Mesendoderm (in vitro differentiated cells): ENCODE data around the gene PGM2L1.

ENCODE experiments used
- DNase-seq: peaks from one replicate; pipeline ENCODE4 v3.0.0; 2013
- H2AK5ac ChIP-seq: 2 replicates; pipeline ENCODE4 v1.6.1; 2013; ENCODE audit warnings: low read length, inconsistent platforms
- H2BK120ac ChIP-seq: 2 replicates; pipeline ENCODE4 v1.6.1; 2013; ENCODE audit warnings: low read depth, mild to moderate bottlenecking, low read length, moderate library complexity, mixed read lengths
- H2BK15ac ChIP-seq: replicated peaks from 2 replicates; pipeline ENCODE4 v1.6.1; 2013; ENCODE audit warnings: low read depth, mild to moderate bottlenecking, moderate library complexity
- H2BK5ac ChIP-seq: 2 replicates; pipeline ENCODE4 v1.6.1; 2013; ENCODE audit warnings: low read length, inconsistent platforms
- H3K18ac ChIP-seq: 2 replicates; pipeline ENCODE4 v1.6.1; 2013; ENCODE audit warnings: mild to moderate bottlenecking, low read length, mixed read lengths
- H3K23ac ChIP-seq: one replicate; pipeline ENCODE4 v1.6.1; 2013; ENCODE audit warnings: low read length
- H3K27ac ChIP-seq: 2 replicates; pipeline ENCODE4 v1.5.1; 2013; ENCODE audit warnings: low read depth, mild to moderate bottlenecking, inconsistent platforms, low read length, moderate library complexity
- H3K27me3 ChIP-seq: 2 replicates; pipeline ENCODE4 v1.6.1; 2013; ENCODE audit warnings: low read length, control low read depth, mild to moderate bottlenecking, inconsistent platforms; ENCODE audit not compliant: insufficient read depth, poor library complexity
- H3K36me3 ChIP-seq: 2 replicates; pipeline ENCODE4 v1.6.1; 2013; ENCODE audit warnings: low read length, inconsistent platforms; ENCODE audit not compliant: control insufficient read depth, insufficient read depth
- H3K4ac ChIP-seq: one replicate; pipeline ENCODE4 v1.6.1; 2013; ENCODE audit warnings: low read depth, mild to moderate bottlenecking, low read length, moderate library complexity
- H3K4me1 ChIP-seq: 2 replicates; pipeline ENCODE4 v1.6.1; 2013; ENCODE audit warnings: low read depth, low read length, inconsistent platforms; ENCODE audit not compliant: control insufficient read depth
- H3K4me2 ChIP-seq: 2 replicates; pipeline ENCODE4 v1.6.1; 2013; ENCODE audit warnings: low read length
- H3K4me3 ChIP-seq: 2 replicates; pipeline ENCODE4 v1.5.1; 2013; ENCODE audit warnings: mild to moderate bottlenecking, low read length
- H3K56ac ChIP-seq: one replicate; pipeline ENCODE4 v1.6.1; 2013; ENCODE audit warnings: low read length
- H3K79me1 ChIP-seq: 2 replicates; pipeline ENCODE4 v1.6.1; 2013; ENCODE audit warnings: low read length, inconsistent platforms
- H3K79me2 ChIP-seq: 2 replicates; pipeline ENCODE4 v1.6.1; 2013; ENCODE audit warnings: mild to moderate bottlenecking, low read length; ENCODE audit not compliant: control insufficient read depth, insufficient read depth
- H3K9ac ChIP-seq: 2 replicates; pipeline ENCODE4 v1.6.1; 2013; ENCODE audit warnings: low read length, inconsistent platforms
- H4K5ac ChIP-seq: one replicate; pipeline ENCODE4 v1.6.1; 2013; ENCODE audit warnings: low read length
- H4K8ac ChIP-seq: one replicate; pipeline ENCODE4 v1.6.1; 2013; ENCODE audit warnings: low read depth, mild to moderate bottlenecking, control low read depth, low read length, moderate library complexity
- WGBS: extraction: QIAGEN DNeasy Blood & Tissue Kit; methylation state at CpG from one replicate; pipeline ENCODE4 v1.1.7; 2013; ENCODE audit warnings: low lambda C conversion rate, missing lambda C conversion rate; ENCODE audit not compliant: insufficient coverage; ENCODE audit errors: extremely low coverage; 5-methylcytosine and 5-hydroxymethylcytosine counted together

PGM2L1 gene

GRCh38 chr11:74347381-74347780 is 50.9 kb downstream of the PGM2L1 start:
- no CpG with 5 or more reads among the region's 2 CpGs for WGBS

GRCh38 chr11:74345420-74345819 is 52.8 kb downstream of the PGM2L1 start:
- Histone ChIP-seq H2BK15ac (no peak overlapping the region), H3K4ac (no peak overlapping the region), H3K56ac (no peak overlapping the region), H3K27me3 (no peaks in the 10 kb centered on the region), H2AK5ac (no peak overlapping the region), H3K4me3 (no peak overlapping the region), H3K9ac (no peak overlapping the region), H3K79me1 (no peaks in the 10 kb centered on the region), H3K36me3 (no peaks in the 10 kb centered on the region), H2BK120ac (no peak overlapping the region), H2BK5ac (no peak overlapping the region), H3K79me2 (no peaks in the 10 kb centered on the region), H3K4me1 (no peaks in the 10 kb centered on the region), H3K18ac (no peak overlapping the region), H4K8ac (no peak overlapping the region), H3K27ac (no peak overlapping the region), H3K23ac (no peak overlapping the region), H3K4me2 (no peak overlapping the region), H4K5ac (no peak overlapping the region)
- no CpG with 5 or more reads among the region's 1 CpG for WGBS
- no peak for DNase-seq

More at GRCh38 chr11:74347381-74347780, 50.9 kb downstream of the PGM2L1 start:
- no peaks in the 10 kb centered on the region for H3K36me3 ChIP-seq
- H4K5ac ChIP-seq: no peak overlapping the region
- no peak overlapping the region for H4K8ac ChIP-seq
- no peak overlapping the region for H2AK5ac ChIP-seq
- H3K4me3 ChIP-seq: no peak overlapping the region
- no peak overlapping the region for H3K18ac ChIP-seq
- H3K4me2 ChIP-seq: no peak overlapping the region
- no peaks in the 10 kb centered on the region for H3K4me1 ChIP-seq
- no peak overlapping the region for H2BK5ac ChIP-seq
- DNase-seq: no peak
- H2BK15ac ChIP-seq: no peak overlapping the region
- no peak overlapping the region for H3K23ac ChIP-seq
- no peak overlapping the region for H3K9ac ChIP-seq
- H3K56ac ChIP-seq: no peak overlapping the region
- no peak overlapping the region for H2BK120ac ChIP-seq
- no peaks in the 10 kb centered on the region for H3K27me3 ChIP-seq
- H3K27ac ChIP-seq: no peak overlapping the region
- H3K79me1 ChIP-seq: no peaks in the 10 kb centered on the region
- H3K79me2 ChIP-seq: no peaks in the 10 kb centered on the region
- H3K4ac ChIP-seq: no peak overlapping the region

GRCh38 chr11:74341921-74342320 is 56.3 kb downstream of the PGM2L1 start:
- H2BK120ac ChIP-seq: no peak overlapping the region
- no CpG with 5 or more reads among the region's 1 CpG for WGBS
- H4K5ac ChIP-seq: no peak overlapping the region

GRCh38 chr11:74339619-74340018 is 58.6 kb downstream of the PGM2L1 start:
- Histone ChIP-seq H3K27me3 (no peaks in the 10 kb centered on the region), H3K4me1 (no peaks in the 10 kb centered on the region), H3K4me3 (no peak overlapping the region), H3K56ac (no peak overlapping the region), H4K5ac (no peak overlapping the region), H3K18ac (no peak overlapping the region), H3K79me1 (no peaks in the 10 kb centered on the region), H4K8ac (no peak overlapping the region), H3K9ac (no peak overlapping the region), H3K36me3 (no peaks in the 10 kb centered on the region), H2BK5ac (no peak overlapping the region), H3K23ac (no peak overlapping the region), H2BK120ac (no peak overlapping the region), H3K27ac (no peak overlapping the region), H3K4me2 (no peak overlapping the region), H3K79me2 (no peaks in the 10 kb centered on the region), H2BK15ac (no peak overlapping the region), H2AK5ac (no peak overlapping the region), H3K4ac (no peak overlapping the region)
- DNase-seq: no peak

More at GRCh38 chr11:74341921-74342320, 56.3 kb downstream of the PGM2L1 start:
- Histone ChIP-seq H3K79me1 (no peaks in the 10 kb centered on the region), H3K18ac (no peak overlapping the region), H2BK15ac (no peak overlapping the region), H4K8ac (no peak overlapping the region), H3K79me2 (no peaks in the 10 kb centered on the region), H3K9ac (no peak overlapping the region), H3K23ac (no peak overlapping the region), H3K4me2 (no peak overlapping the region), H3K27ac (no peak overlapping the region), H3K27me3 (no peaks in the 10 kb centered on the region), H3K56ac (no peak overlapping the region), H3K4me1 (no peaks in the 10 kb centered on the region), H2AK5ac (no peak overlapping the region), H3K4ac (no peak overlapping the region), H2BK5ac (no peak overlapping the region), H3K4me3 (no peak overlapping the region), H3K36me3 (no peaks in the 10 kb centered on the region)
- peak; percentile 16 for DNase-seq

GRCh38 chr11:74338963-74339362 is 59.3 kb downstream of the PGM2L1 start:
- WGBS: no CpG with 5 or more reads among the region's 6 CpGs
- no peak overlapping the region for H3K4me2 ChIP-seq
- no peak overlapping the region for H3K23ac ChIP-seq
- no peak overlapping the region for H3K4me3 ChIP-seq
- H3K36me3 ChIP-seq: no peaks in the 10 kb centered on the region
- no peak overlapping the region for H3K4ac ChIP-seq
- no peak overlapping the region for H4K8ac ChIP-seq
- no peak overlapping the region for H2AK5ac ChIP-seq
- H3K9ac ChIP-seq: no peak overlapping the region
- H3K56ac ChIP-seq: no peak overlapping the region
- no peaks in the 10 kb centered on the region for H3K79me2 ChIP-seq
- no peak overlapping the region for H4K5ac ChIP-seq
- no peak overlapping the region for H3K27ac ChIP-seq
- H2BK5ac ChIP-seq: no peak overlapping the region
- H2BK15ac ChIP-seq: no peak overlapping the region
- no peak overlapping the region for H2BK120ac ChIP-seq
- H3K27me3 ChIP-seq: no peaks in the 10 kb centered on the region
- H3K4me1 ChIP-seq: no peaks in the 10 kb centered on the region
- H3K79me1 ChIP-seq: no peaks in the 10 kb centered on the region
- DNase-seq: no peak
- H3K18ac ChIP-seq: no peak overlapping the region

GRCh38 chr11:74333193-74333592 is 65.0 kb downstream of the PGM2L1 start:
- Histone ChIP-seq H4K8ac (no peak overlapping the region), H3K27me3 (no peaks in the 10 kb centered on the region), H3K4me2 (no peak overlapping the region), H2BK120ac (no peak overlapping the region), H3K79me2 (no peaks in the 10 kb centered on the region), H3K27ac (no peak overlapping the region), H2BK15ac (no peak overlapping the region), H3K4me3 (no peak overlapping the region), H3K4me1 (no peaks in the 10 kb centered on the region), H3K18ac (no peak overlapping the region), H3K36me3 (no peaks in the 10 kb centered on the region), H3K23ac (no peak overlapping the region), H3K9ac (no peak overlapping the region), H3K56ac (no peak overlapping the region), H3K79me1 (no peaks in the 10 kb centered on the region), H3K4ac (no peak overlapping the region), H4K5ac (no peak overlapping the region), H2BK5ac (no peak overlapping the region), H2AK5ac (no peak overlapping the region)
- DNase-seq: no peak
- WGBS: no CpG with 5 or more reads among the region's 1 CpG
